ENCODE measurements around the gene CCR4.
A peak's percentile ranks its signal among the peaks of the same experiment; 100 is the strongest.
"Not testable (repeated sequence)": the region's sequence is repeated elsewhere in the genome, so short reads cannot be mapped to it uniquely, and the experiment has no call there.

The CCR4 gene

GRCh38 chr3:32951410-32951811 is at the start of gene CCR4:
Gene CCR4, plus strand, starts transcription at chr3:32951644. Its CDS starts 1,779 bp downstream, at chr3:32953423.
- peak; percentile 76 for DNase-seq

- DNase-seq = peak; percentile 21
Measured at GRCh38 chr3:32902887-32903371, 48.5 kb upstream of the CCR4 start.

- no peak for DNase-seq
Measured at GRCh38 chr3:32903953-32904352, 47.5 kb upstream of the CCR4 start.

DNA sequence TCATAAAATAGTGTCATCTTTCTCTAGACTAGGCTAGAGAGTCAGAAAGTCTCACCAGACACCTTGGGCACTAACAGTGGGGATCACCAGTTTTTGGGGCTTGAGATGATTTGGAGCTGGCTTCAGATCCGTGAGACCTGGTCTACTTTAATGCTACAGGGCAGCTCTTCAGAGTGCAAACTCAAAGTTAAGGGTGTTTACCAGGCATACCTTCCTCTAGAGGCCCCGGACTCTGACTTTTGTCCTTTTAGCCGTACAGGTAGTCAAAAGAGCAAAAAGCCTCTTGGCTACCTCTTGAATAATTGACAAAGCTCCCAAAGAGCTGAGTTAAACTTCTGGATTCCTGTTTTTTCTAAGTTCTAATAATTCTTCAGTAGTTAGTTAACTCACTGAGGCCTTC is 41.4 kb upstream of the CCR4 start:
- no peak for DNase-seq

DNA sequence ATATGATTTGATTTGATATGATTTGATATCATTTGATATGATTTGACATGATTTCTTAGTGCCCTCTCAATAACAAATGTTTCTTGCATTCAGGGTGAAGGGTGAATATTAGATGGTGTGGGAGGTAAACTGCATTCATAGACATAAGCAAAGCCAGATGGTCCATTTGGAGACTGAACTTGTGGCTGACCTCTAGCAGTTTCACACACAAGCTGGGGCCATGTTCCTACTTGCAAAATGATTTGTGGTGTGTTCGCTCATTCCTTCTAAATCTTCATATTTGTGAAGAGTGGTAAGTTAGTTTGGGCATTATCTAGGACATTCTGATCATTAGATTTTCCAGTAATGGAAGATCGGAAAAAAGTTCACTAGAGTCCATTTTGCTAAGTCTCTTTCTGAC is 40.5 kb upstream of the CCR4 start:
- DNase-seq = no peak

GRCh38 chr3:32912046-32912445 is 39.4 kb upstream of the CCR4 start:
- DNase-seq = peak; percentile 25

GRCh38 chr3:32913790-32914446 is 37.5 kb upstream of the CCR4 start:
- no peak for DNase-seq

DNA sequence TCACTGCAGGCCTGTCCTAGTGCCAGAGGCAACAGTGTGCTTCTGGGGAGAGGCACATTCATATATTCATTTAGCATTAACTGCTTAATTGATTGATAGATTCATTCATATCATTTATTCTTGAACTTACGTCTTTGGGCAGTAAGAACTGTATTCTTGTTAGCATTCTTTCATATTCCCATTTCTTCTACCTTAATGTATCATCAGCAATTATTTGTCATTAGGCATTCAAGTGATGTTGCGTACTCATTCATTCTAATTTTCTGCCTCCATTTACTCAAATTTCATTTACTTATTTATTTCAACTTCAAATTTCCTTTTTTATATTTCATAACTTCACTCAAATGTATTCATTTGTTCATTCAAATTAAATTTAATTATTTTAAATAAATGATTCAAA is 31.5 kb upstream of the CCR4 start:
- DNase-seq = no peak

GRCh38 chr3:32922078-32922477 is 29.4 kb upstream of the CCR4 start:
- DNase-seq = no peak

DNA sequence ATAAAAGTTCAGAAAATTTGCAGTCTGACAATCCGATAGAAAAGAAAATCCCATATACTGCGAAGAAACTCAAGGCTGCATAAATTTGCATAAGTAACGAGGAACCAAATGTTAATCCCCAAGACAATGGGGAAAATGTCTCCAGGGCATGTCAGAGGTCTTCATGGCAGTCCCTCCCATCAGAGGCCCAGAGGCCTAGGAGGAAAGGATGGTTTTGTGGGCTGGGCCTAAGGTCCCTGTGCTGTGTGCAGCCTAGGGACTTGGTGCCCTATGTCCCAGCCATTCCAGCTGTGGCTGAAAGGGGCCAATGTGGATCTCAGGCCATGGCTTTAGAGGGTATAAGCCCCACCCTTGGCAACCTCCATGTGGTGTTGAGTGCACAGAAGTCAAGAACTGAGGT is 21.3 kb upstream of the CCR4 start:
- no peak for DNase-seq

DNA sequence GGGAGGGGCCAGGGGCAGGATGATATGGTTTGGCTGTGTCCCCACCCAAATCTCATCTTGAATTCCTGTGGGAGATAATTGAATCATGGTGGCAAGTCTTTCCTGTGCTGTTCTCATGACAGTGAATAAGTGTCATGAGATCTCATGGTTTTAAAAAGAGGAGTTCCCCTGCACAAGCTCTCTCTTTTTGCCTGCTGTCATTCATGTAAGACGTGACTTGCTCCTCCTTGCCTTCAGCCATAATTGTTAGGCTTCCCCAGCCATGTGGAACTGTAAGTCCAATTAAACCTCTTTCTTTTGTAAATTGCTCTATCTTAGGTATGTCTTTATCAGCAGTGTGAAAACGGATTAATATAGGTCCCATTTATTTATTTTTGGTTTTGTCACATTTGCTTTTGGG is 20.2 kb upstream of the CCR4 start:
- DNase-seq = not testable (repeated sequence)

- DNase-seq = peak; percentile 24
Measured at GRCh38 chr3:32934150-32934742, 17.2 kb upstream of the CCR4 start.

GRCh38 chr3:32937331-32937730 is 14.1 kb upstream of the CCR4 start:
- no peak for DNase-seq

GRCh38 chr3:32939531-32940284 is 11.7 kb upstream of the CCR4 start:
- DNase-seq = not testable (repeated sequence)

DNA sequence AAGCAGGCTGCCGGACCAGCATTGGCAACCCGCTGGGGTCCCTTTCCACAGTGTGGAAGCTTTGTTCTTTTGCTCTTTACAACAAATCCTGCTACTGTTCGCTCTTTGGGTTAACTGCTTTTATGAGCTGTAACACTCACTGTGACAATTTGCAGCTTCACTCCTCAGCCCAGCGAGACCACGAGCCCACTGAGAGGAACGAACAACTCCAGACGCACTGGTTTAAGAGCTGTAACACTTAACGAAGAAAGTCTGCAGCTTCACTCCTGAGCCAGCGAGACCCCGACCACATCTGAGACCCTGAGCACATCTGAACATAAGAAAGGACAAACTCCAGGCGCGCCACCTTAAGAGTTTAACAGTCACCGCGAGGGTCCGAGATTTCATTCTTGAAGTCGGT is 10.7 kb upstream of the CCR4 start:
- no peak for DNase-seq

DNA sequence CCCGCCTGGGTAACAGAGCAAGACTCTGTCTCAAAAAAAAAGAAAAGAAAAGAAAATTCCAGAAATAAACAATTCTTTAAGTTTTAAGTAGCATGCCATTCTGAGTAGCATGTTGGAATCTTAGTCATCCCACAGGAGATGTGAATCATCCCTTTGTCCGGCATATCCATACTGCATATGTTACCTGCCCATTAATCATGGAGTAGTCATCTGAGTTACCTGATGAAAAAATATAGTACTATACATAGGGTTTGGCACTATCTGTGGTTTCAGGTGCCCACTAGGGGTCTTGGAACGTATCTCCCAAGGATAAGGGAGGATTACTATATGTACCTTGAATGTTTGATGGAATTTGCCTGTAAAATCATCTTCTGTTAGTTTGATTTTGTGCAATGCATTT is 6.3 kb upstream of the CCR4 start:
- DNase-seq = no peak

GRCh38 chr3:32945598-32945997 is 5.8 kb upstream of the CCR4 start:
- DNase-seq = not testable (repeated sequence)

DNA sequence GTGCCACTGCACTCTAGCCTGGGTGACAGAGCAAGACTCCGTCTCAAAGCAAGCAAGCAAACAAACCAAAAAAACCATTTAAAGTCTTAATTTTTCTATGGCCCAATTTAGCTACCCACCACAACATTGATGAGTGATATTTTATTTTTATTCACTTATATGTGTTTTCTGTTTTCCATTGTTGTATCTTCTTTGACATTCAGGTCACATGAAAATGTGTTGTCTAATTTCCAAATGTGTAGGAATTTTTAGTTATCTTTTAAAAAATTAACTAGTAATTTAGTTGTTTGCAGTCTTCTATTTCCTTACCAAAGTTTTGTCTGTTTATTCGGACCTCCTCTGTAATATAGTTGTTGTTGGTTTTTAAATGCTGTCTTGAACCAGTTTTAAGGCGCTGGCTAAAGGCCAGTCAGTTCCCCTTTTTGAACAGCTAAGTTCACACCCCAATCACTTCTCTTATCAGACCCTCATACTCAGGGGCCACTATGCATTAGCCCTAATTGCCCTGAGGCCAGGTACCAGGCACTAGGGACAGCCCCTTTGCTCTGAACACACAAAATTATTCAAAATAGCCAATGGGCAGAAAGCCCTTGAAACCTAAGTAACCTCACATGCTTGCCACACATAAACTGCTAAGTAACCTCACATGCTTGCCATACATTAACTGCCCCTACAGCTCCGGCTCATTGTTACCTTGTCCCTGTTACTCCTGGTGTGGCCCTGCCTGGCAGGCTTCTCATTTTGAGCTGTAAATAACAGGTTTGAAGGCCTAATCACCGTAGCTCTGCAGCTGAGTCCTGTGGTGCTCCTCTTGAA is 4.3 kb upstream of the CCR4 start:
- DNase-seq = no peak

- peak; percentile 91 for DNase-seq
Measured at GRCh38 chr3:32947789-32948238, 3.6 kb upstream of the CCR4 start.

- DNase-seq = no peak
Measured at GRCh38 chr3:32948625-32949445, 2.6 kb upstream of the CCR4 start.

GRCh38 chr3:32950516-32950915 is 928 bp upstream of the CCR4 start:
- no peak for DNase-seq

Measured in CD4-positive, alpha-beta T cell treated with Interleukin-17A for 1 hour (primary cell).